Trophoblast cell (in vitro differentiated cells and primary cell): ENCODE measurements around the gene LRWD1.
A peak's percentile ranks its signal among the peaks of the same experiment; 100 is the strongest.

ENCODE experiments used
- DNase-seq, 2 donors: peaks; one replicate each; pipeline ENCODE4 v3.0.0-alpha.2; 2016
- H2AFZ ChIP-seq: 2 replicates; pipeline ENCODE4 v1.6.1; 2013; ENCODE audit warnings: low read length, moderate library complexity, mild to moderate bottlenecking; ENCODE audit not compliant: insufficient read depth, poor library complexity
- H2AK5ac ChIP-seq: 2 replicates; pipeline ENCODE4 v1.6.1; 2013; ENCODE audit warnings: mild to moderate bottlenecking, low read length
- H2BK120ac ChIP-seq: 2 replicates; pipeline ENCODE4 v1.6.1; 2013; ENCODE audit warnings: low read length, mild to moderate bottlenecking, moderate library complexity; ENCODE audit not compliant: insufficient read depth, poor library complexity
- H2BK12ac ChIP-seq: 2 replicates; pipeline ENCODE4 v1.6.1; 2013; ENCODE audit warnings: mild to moderate bottlenecking, low read length, moderate library complexity
- H2BK5ac ChIP-seq: 2 replicates; pipeline ENCODE4 v1.6.1; 2013; ENCODE audit warnings: low read length, low read depth, moderate library complexity, mild to moderate bottlenecking; ENCODE audit not compliant: poor library complexity
- H3K14ac ChIP-seq: 2 replicates; pipeline ENCODE4 v1.6.1; 2013; ENCODE audit warnings: mild to moderate bottlenecking, low read length
- H3K18ac ChIP-seq: 2 replicates; pipeline ENCODE4 v1.6.1; 2013; ENCODE audit warnings: mild to moderate bottlenecking, low read length
- H3K23ac ChIP-seq: 2 replicates; pipeline ENCODE4 v1.6.1; 2013; ENCODE audit warnings: low read length
- H3K27ac ChIP-seq: 2 replicates; pipeline ENCODE4 v1.5.1; 2013; ENCODE audit warnings: low read depth, mild to moderate bottlenecking, inconsistent platforms, low read length, moderate library complexity
- H3K27me3 ChIP-seq: 2 replicates; pipeline ENCODE4 v1.6.1; 2013; ENCODE audit warnings: inconsistent platforms, mild to moderate bottlenecking, low read length, moderate library complexity; ENCODE audit not compliant: insufficient read depth
- H3K36me3 ChIP-seq, 2 experiments: 1 replicate in 1 of 2; 2 replicates in 1 of 2; pipeline ENCODE4 v1.6.1; 2013; ENCODE audit warnings: low read length in 2 of 2, mild to moderate bottlenecking in 2 of 2, moderate library complexity in 1 of 2; ENCODE audit not compliant: insufficient read depth in 2 of 2, control insufficient read depth in 1 of 2
- H3K4ac ChIP-seq: 2 replicates; pipeline ENCODE4 v1.6.1; 2013; ENCODE audit warnings: low read depth, mild to moderate bottlenecking, low read length, moderate library complexity
- H3K4me1 ChIP-seq, 2 experiments: 1 replicate in 1 of 2; 2 replicates in 1 of 2; pipeline ENCODE4 v1.6.1; 2013; ENCODE audit warnings: low read length in 2 of 2, mild to moderate bottlenecking in 2 of 2, moderate library complexity in 1 of 2; ENCODE audit not compliant: insufficient read depth in 2 of 2, control insufficient read depth in 1 of 2
- H3K4me2 ChIP-seq: 2 replicates; pipeline ENCODE4 v1.6.1; 2013; ENCODE audit warnings: inconsistent platforms, mild to moderate bottlenecking, low read length, moderate library complexity
- H3K4me3 ChIP-seq: 2 replicates; pipeline ENCODE4 v1.5.1; 2013; ENCODE audit warnings: mild to moderate bottlenecking, low read depth, low read length, inconsistent platforms
- H3K79me1 ChIP-seq: one replicate; pipeline ENCODE4 v1.6.1; 2013; ENCODE audit warnings: low read length
- H3K79me2 ChIP-seq: 2 replicates; pipeline ENCODE4 v1.6.1; 2013; ENCODE audit warnings: low read length, mild to moderate bottlenecking; ENCODE audit not compliant: control insufficient read depth, insufficient read depth, poor library complexity
- H3K9ac ChIP-seq: 2 replicates; pipeline ENCODE4 v1.6.1; 2013; ENCODE audit warnings: mild to moderate bottlenecking, low read length
- H3K9me3 ChIP-seq: 2 replicates; pipeline ENCODE4 v1.6.1; 2013; ENCODE audit warnings: low read depth, mild to moderate bottlenecking, control low read depth, inconsistent platforms, low read length; ENCODE audit not compliant: insufficient read depth
- H4K12ac ChIP-seq: 2 replicates; pipeline ENCODE4 v1.6.1; 2013; ENCODE audit warnings: low read depth, mild to moderate bottlenecking, low read length, moderate library complexity
- H4K8ac ChIP-seq: 2 replicates; pipeline ENCODE4 v1.6.1; 2013; ENCODE audit warnings: low read depth, mild to moderate bottlenecking, low read length, moderate library complexity
- H4K91ac ChIP-seq: one replicate; pipeline ENCODE4 v1.6.1; 2013; ENCODE audit warnings: low read depth, mild to moderate bottlenecking, low read length, moderate library complexity
- WGBS: extraction: QIAGEN DNeasy Blood & Tissue Kit; methylation state at CpG from one replicate; pipeline ENCODE4 v1.1.7; 2013; ENCODE audit warnings: missing lambda C conversion rate; ENCODE audit not compliant: insufficient read length, insufficient coverage; ENCODE audit errors: extremely low coverage; 5-methylcytosine and 5-hydroxymethylcytosine counted together

Gene LRWD1

DNA sequence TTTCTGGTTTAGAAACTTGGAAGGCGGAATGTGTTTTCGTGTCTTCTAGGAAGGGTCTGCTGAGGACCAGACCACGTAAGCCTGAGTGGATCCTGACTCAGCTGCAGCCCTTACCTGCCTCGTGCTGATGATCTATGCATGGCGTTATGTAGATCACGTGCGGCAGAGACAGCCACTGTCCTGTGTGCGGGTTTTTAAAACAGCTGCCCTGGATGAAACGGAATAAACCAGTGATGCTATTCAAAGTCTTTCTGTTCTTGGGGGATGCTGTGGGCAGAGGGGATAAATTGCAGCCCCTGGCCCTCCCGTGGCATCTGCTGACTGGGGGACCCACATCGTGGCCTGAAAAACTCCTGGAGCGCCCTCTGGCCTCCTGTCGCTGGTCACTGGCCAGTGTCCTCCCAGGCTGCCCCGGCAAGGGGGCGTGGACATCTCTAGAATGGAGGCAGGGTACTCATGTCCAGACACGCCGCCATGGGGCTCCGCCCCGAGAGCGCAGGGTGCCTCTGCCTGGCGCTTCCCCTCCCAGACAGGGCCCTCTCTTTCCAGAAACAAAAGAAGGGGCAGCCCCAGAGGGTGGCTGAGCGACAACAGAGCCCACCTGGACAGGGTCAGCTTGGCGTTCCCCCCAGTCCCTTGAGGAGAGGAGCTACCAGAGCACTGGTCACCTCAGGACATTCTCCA is 13.3 kb upstream of the LRWD1 start:
- peak; percentile 71 to 76 for DNase-seq
- peaks cover 20 to 21% of the 10 kb centered on the region in 2 experiments for H3K36me3 ChIP-seq
- no peak overlapping the region for H3K4me3 ChIP-seq
- H2AFZ ChIP-seq = no peak overlapping the region
- H3K4me2 ChIP-seq = peak overlapping the region; percentile 5
- H2BK5ac ChIP-seq = no peak overlapping the region
- no peak overlapping the region for H3K14ac ChIP-seq
- H3K18ac ChIP-seq = peak overlapping the region; percentile 71
- peak overlapping the region; percentile 40 for H4K91ac ChIP-seq
- H2AK5ac ChIP-seq = no peak overlapping the region
- peak overlapping the region; percentile 24 for H4K8ac ChIP-seq
- peaks cover 3 to 5% of the 10 kb centered on the region in 2 experiments for H3K4me1 ChIP-seq
- WGBS = no CpG with 5 or more reads among the region's 23 CpGs
- H3K79me1 ChIP-seq = peaks cover 2% of the 10 kb centered on the region
- no peak overlapping the region for H3K23ac ChIP-seq
- no peaks in the 10 kb centered on the region for H3K27me3 ChIP-seq
- H4K12ac ChIP-seq = peak overlapping the region; percentile 39
- no peak overlapping the region for H3K27ac ChIP-seq
- H3K79me2 ChIP-seq = no peaks in the 10 kb centered on the region
- H2BK12ac ChIP-seq = no peak overlapping the region
- H2BK120ac ChIP-seq = no peak overlapping the region
- no peak overlapping the region for H3K9ac ChIP-seq
- no peak overlapping the region for H3K4ac ChIP-seq
- no peaks in the 10 kb centered on the region for H3K9me3 ChIP-seq

DNA sequence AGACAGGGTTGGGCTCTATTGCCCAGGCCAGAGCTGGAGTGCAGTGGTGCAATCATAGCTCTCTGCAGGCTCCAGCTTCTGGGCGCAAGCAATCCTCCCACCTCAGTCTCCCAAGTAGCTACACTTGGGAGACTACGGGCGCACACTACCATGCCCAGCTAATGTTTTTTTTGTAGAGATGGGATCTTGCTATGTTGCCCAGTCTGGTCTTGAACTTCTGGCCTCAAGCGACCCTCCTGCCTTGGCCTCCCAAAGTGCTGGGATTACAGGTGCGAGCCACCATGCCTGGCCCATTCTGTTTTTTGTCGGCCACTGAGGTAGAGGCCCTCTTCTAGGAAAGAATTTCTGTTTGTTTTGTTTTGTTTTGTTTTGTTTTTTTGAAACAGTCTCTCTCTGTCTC is 12.3 kb upstream of the LRWD1 start:
- Histone ChIP-seq H3K36me3 (peaks cover 16 to 17% of the 10 kb centered on the region in 2 experiments), H3K79me1 (peaks cover 2% of the 10 kb centered on the region), H3K4me1 (peaks cover 3 to 5% of the 10 kb centered on the region in 2 experiments), H3K27ac (no peak overlapping the region), H3K27me3 (no peaks in the 10 kb centered on the region), H3K4ac (no peak overlapping the region), H3K23ac (no peak overlapping the region), H2BK5ac (no peak overlapping the region), H3K4me3 (no peak overlapping the region), H4K91ac (no peak overlapping the region), H4K12ac (no peak overlapping the region), H2BK120ac (no peak overlapping the region), H3K18ac (no peak overlapping the region), H3K9me3 (no peaks in the 10 kb centered on the region), H2AK5ac (no peak overlapping the region), H3K79me2 (no peaks in the 10 kb centered on the region), H4K8ac (no peak overlapping the region), H2AFZ (no peak overlapping the region), H3K4me2 (no peak overlapping the region), H2BK12ac (no peak overlapping the region), H3K14ac (no peak overlapping the region), H3K9ac (no peak overlapping the region)
- DNase-seq = no peak
- no CpG with 5 or more reads among the region's 6 CpGs for WGBS

DNA sequence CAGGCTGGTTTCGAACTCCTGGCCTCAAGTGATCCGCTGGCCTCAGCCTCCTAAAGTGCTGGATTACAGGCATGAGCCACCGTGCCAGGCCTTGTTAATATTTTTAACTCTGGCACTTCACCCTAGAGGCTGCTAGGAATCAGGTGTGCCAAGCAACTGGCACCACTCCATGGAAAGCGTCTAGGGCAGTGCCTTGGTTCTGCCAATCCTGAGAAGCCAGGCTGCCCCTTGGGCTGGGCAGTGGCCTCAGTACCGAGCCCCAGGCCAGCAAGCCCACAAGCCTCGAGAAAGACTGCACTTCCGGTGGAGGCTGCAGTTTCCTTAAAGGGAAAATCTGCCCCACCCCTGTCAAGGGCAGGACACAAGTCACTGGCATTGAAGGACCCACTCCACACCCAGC is 11.5 kb upstream of the LRWD1 start:
- Histone ChIP-seq H3K4ac (no peak overlapping the region), H3K9me3 (no peaks in the 10 kb centered on the region), H3K4me3 (no peak overlapping the region), H3K79me2 (no peaks in the 10 kb centered on the region), H2AFZ (no peak overlapping the region), H4K12ac (no peak overlapping the region), H3K36me3 (peaks cover 20 to 21% of the 10 kb centered on the region in 2 experiments), H4K91ac (no peak overlapping the region), H3K4me2 (no peak overlapping the region), H3K4me1 (peaks cover 3 to 5% of the 10 kb centered on the region in 2 experiments), H2BK5ac (no peak overlapping the region), H3K79me1 (peaks cover 2% of the 10 kb centered on the region), H3K23ac (no peak overlapping the region), H3K27me3 (no peaks in the 10 kb centered on the region), H3K27ac (no peak overlapping the region), H2BK12ac (no peak overlapping the region), H3K18ac (no peak overlapping the region), H3K9ac (no peak overlapping the region), H3K14ac (no peak overlapping the region), H2BK120ac (no peak overlapping the region), H2AK5ac (no peak overlapping the region), H4K8ac (no peak overlapping the region)
- no peak for DNase-seq
- no CpG with 5 or more reads among the region's 7 CpGs for WGBS

DNA sequence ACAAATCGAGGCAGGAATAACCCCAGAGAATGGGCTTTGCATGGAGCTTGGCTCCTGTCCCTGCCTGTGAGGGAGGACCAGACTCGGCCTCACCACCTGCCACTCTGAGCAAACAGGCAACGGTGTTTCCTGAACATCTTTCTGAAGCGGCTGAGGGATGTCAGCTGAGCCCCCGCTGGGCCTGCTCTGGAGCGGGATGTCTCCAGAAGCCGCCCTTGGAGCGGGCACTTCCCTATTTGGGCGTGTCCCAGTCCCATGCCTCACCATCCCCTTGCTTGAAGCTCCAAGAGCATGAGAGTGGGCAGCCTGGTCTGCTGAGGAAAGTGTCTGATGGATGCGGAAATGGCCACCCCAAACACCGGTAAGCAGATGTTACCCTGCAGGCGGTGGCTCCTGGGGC is 10.3 kb upstream of the LRWD1 start:
- Histone ChIP-seq H3K79me2 (no peaks in the 10 kb centered on the region), H3K36me3 (peaks cover 21 to 28% of the 10 kb centered on the region in 2 experiments), H3K4me1 (peaks cover 3 to 5% of the 10 kb centered on the region in 2 experiments), H3K18ac (no peak overlapping the region), H3K4me2 (no peak overlapping the region), H3K27ac (no peak overlapping the region), H3K4ac (no peak overlapping the region), H2BK12ac (no peak overlapping the region), H3K14ac (no peak overlapping the region), H3K9ac (no peak overlapping the region), H4K91ac (no peak overlapping the region), H3K9me3 (no peaks in the 10 kb centered on the region), H2AFZ (no peak overlapping the region), H2AK5ac (no peak overlapping the region), H3K27me3 (no peaks in the 10 kb centered on the region), H2BK120ac (no peak overlapping the region), H3K4me3 (no peak overlapping the region), H3K79me1 (peaks cover 2% of the 10 kb centered on the region), H3K23ac (no peak overlapping the region), H4K8ac (no peak overlapping the region), H4K12ac (no peak overlapping the region), H2BK5ac (no peak overlapping the region)
- DNase-seq = no peak
- no CpG with 5 or more reads among the region's 12 CpGs for WGBS
